T-helper 9 cell (primary cell): ENCODE measurements around the gene EML5.

Experiments used
- DNase-seq: peaks from one replicate; pipeline ENCODE4 v3.0.0-alpha.2; 2020

The EML5 gene

DNA sequence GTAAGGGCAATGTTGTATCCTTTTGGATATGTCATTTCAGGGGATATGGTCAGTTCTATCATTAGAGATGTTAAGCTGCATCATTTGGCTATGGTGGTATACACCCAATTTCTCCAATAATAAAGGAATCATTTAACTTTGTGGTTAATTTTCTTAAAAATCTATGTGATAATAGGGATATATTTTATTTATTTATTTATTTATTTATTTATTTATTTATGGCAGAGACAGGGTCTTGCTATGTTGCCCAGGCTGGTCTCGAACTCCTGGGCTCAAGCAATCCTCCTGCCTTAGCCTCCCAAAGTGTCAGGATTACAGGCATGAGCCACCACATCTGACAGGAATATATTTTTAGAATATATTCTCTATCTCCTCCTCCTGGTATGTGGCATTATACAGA lies 85.7 kb downstream of the EML5 start:
- DNase-seq: no peak

- DNase-seq: no peak
Observed at GRCh38 chr14:88706425-88706824, 86.3 kb downstream of the EML5 start.

DNA sequence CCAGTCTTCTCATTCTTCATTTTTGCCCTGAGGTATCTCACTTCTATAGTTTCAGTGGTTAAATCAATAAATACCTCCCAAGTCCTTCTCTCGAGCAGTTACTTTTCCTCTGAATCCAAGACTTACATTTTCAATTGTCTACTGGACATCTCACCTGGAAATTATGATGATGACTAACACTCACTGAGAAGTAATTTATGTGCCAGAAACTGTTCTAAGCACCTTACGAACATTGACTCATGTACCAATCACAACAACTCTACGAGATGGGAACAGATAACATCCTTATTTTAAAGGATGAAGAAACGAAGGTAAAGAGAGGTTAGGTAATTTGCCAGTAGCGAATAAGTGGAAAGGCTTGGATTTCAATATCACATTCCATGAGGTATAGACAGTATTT lies 94.1 kb downstream of the EML5 start:
- DNase-seq: no peak

GRCh38 chr14:88695870-88696269 lies 96.9 kb downstream of the EML5 start:
- DNase-seq: no peak

GRCh38 chr14:88688386-88688785 lies 104.4 kb downstream of the EML5 start:
- DNase-seq: no peak

DNA sequence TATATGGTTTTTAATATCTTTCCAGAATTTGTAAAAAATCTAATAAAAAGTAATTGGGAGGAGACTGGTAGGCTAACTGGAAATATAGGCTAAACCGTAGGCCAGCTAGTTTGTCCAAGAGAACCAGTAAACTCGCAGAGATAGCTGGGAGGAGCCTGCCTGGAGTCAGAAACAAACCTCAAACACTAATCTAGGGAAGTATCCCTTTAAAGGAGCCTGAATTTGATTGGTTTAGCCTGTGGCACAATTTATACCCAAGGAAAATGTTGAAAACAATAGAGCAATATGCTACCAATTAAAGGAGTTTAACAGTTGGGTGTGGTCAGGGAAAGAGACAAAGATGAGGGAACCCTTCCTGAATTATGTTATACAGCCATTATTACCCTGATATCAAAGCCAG lies 109.6 kb downstream of the EML5 start:
- no peak for DNase-seq

DNA sequence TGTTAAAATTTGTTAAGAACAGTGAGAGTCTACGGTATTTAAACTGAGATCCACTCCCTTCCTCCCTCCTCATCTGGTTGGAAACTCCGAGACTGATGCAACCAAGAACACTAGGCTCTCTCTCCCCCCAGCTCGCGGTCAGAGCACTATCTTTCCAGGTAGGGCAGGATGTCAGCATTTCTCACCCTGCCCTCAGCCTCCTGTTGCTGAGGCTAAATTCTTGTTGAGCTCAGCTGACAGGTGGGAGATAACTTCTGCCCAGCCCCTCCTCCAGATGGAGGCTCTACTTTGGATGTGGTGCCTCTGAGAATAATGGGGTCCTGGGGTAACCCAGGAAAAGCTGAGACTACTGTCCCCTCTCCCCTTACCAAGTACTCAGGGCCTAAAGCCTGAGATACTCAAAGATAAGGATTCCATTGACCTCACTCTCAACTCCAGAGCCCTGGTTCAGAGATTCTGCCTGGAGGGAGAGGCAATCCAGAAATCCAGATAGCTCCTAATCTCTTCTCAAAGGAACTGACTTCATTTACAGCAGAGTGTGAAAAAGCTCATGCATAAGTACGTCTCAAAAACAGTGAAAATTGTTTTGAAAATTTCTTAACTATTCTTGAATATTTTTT lies 110.1 kb downstream of the EML5 start:
- no peak for DNase-seq

DNA sequence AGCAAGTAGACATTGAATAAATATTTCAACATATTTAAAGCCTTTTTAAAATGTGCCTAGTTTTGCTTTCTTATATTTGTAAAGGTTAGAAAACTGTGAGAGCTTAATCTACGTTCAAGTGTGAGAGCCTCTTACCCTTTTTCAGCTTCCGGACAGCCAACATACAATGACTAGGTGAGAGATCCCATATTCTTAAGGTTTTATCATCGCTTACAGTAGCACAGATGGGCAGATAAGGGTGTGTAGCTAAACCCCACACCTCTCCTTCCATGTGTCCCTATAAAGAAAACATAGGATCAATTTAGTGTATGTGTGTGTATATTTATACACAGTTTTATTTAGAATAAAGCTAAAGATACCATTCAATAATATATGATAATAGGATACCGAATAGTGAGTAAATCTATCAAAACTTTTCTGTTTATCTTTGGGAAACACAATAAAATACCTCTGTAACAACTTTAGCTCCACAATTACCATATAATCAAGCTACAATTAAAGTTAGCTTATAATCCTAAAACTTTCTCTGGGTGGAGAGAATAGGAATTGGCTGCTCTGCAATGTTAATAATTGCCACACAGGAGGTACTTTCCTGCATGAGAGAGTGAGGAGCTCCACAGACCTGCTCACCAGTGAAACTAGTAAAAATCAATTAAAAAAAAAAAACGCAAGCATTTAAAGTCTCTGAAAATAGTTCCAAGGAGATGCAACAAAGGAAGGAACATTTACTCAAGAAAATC lies 110.8 kb downstream of the EML5 start:
- DNase-seq: no peak

DNA sequence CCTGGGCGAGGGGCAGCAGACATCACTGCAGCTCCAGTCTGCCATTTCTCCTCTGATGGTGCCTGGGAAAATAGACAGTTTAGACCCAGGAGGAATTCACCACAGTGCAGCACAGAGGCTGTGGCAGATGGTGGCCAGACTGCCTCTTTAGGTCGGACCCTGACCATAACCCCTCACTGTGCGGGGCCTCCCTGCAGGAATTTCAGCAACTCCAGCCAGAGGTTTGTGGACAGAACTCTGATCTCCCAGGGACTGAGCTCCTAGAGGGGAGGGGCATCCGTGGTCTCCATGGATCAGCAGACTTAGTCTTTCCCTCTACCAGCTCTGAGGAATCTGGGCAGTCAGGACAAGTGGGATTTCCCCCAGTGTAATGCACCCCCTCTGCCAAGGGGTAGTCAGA lies 123.4 kb downstream of the EML5 start:
- no peak for DNase-seq

GRCh38 chr14:88668448-88669116 lies 124.2 kb downstream of the EML5 start:
- no peak for DNase-seq

DNA sequence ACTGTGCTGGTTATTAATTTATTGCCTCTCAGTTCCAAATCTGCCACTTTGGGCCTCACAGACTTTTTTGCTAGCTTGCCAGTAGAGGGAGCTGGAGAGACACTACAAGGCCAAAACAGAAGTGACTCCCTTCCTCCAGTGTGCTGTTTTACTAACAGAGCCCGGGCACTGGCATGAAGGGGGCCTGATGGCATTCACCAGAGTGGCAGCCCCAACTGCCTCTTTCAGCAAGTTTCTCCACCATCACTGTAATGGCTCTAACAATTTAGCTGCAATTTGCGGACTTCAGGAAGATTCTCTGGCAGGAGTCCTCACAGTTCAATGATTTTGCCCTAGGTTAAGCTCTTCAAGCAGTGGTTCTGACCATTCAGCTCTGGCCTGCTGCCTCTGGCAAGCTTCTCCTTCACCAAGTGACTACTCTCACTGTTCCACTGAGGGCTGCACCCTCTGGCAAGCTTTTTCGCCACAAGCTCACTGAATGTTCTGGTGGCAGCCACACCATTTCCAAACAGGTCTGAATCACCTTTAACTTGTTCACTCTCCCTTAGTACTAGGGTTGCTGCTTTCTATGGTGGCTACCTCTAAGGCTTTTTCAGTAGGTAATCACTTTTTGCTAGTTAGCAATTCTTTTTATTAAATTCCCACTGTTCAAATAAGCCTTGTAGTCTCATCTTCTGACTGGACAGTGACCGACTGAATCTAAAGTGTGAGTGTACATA lies 125.0 kb downstream of the EML5 start:
- peak; percentile 3 for DNase-seq

DNA sequence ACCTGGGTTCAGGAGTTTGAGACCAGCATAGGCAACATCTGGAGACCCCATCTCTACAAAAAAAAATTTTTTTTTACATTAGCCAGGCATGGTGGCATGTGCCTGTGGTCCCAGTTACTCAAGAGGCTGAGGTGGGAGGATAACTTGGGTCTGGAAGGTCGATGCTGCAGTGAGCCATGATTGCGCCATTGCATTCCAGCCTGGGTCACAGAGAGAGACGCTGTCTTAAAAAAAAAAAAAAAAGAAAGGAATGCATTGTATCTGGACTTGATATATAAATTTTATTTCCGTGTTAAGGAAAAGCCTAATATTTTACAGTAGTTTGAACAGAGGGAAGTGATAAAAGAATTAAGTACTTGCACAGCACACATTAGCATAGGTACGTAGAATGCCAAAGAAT lies 132.7 kb downstream of the EML5 start:
- DNase-seq: no peak

DNA sequence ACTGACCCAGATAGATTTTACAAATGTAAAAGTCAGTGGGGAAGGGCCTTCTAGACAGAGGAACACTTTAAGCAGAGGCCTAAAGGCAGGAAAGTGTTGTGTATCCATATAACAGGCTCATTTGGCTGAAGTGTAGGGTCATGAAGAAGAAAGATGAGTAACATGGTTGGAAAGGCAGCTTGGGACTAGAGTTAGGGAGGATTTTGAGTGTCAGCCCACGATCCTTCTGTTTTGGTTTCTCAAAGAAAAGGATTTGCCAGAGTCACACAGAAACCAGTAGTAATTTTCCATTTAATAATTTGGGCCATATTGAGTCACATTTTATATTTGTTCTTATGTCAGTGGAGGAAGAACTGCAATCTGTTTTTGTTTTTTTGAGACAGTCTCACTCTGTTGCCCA lies 153.5 kb downstream of the EML5 start:
- DNase-seq: no peak

GRCh38 chr14:88632512-88632911 lies 160.2 kb downstream of the EML5 start:
- no peak for DNase-seq

GRCh38 chr14:88631091-88631490 lies 161.7 kb downstream of the EML5 start:
- no peak for DNase-seq

- DNase-seq: no peak
Observed at GRCh38 chr14:88630565-88630964, 162.2 kb downstream of the EML5 start.

GRCh38 chr14:88628462-88628861 lies 164.3 kb downstream of the EML5 start:
- DNase-seq: no peak

DNA sequence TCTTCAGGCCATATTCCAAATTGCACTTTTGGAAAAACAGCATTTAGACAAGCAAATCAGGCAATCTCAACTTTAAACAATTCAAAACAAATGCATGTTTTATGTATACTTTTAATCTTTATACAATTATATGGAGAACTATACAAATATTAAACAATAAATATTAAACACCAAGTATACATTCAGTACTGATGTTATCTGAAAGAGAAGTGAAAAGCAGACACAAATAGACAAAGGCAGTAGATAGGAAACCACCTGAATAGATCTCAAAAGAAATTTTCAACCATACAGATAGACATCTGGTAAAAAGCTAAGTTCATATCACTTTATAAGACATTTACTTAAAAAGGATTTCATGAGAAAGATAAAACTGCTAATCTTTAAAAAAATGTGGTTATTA lies 164.7 kb downstream of the EML5 start:
- DNase-seq: no peak

GRCh38 chr14:88625671-88626070 lies 167.1 kb downstream of the EML5 start:
- DNase-seq: no peak

- no peak for DNase-seq
Observed at GRCh38 chr14:88621100-88621499, 171.7 kb downstream of the EML5 start.

DNA sequence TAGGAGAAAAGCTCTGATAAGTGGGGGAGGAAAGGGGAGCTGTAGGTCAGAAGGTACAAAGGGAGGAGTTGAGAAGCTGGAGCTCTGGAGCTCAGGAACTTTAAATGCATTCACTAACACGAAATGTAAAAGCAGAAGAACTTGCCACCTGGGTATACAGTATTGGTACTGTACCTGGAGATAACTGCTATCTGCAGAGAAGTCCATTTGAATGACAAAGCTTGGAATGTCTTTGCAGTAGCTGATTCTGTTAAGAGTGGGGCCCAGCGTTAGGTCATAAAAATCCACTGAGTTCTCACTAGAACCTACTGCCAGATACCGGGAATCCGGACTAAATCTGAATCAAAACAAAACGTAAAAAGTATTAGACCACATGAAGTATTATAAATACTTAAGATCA lies 174.3 kb downstream of the EML5 start:
- no peak for DNase-seq

GRCh38 chr14:88617479-88617878 lies 175.3 kb downstream of the EML5 start:
- DNase-seq: no peak

DNA sequence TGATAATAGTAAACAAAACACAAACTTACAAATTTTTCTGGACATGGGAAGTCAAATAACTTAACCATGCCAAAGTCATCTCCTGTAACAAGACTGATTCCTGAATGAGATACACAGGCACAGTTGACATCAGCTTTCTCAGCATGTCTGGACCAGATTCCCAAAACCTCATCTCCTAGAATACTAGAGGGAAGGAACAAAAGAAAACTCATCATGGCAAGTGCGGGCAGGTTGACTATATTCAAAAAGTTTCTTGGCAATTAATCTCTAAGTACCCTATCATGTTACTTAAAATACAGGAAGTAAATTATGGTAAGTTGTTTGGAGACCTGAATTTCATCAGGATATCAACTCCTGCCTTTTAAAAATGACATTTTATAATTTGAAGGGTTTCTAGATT lies 176.1 kb downstream of the EML5 start:
- no peak for DNase-seq
